NCI-H526 (cell line): Measurements from ENCODE around the gene MT4.
A peak's percentile ranks its signal among the peaks of the same experiment; 100 is the strongest.

Experiments used
- DNase-seq, 2 experiments: peaks; one replicate each; lab custom pipeline; 2025; lab: John Stamatoyannopoulos, UW

Gene MT4

GRCh38 chr16:56604966-56605365 lies 40.1 kb downstream of the MT4 start:
- no peak for DNase-seq

GRCh38 chr16:56605475-56605874 lies 40.6 kb downstream of the MT4 start:
- no peak for DNase-seq

GRCh38 chr16:56606071-56606475 lies 41.2 kb downstream of the MT4 start:
- no peak for DNase-seq

- DNase-seq: no peak
These were observed 41.7 kb downstream of the MT4 start for GRCh38 chr16:56606476-56607108.

GRCh38 chr16:56607109-56607618 lies 42.3 kb downstream of the MT4 start:
- no peak for DNase-seq

- DNase-seq: no peak
These were observed 42.8 kb downstream of the MT4 start for GRCh38 chr16:56607675-56608042.

- DNase-seq: peak; percentile 84 to 95
These were observed 43.4 kb downstream of the MT4 start, which contains the start of gene MT2A for GRCh38 chr16:56608043-56608875. MT2A (plus strand) TSS chr16:56608584; CDS start chr16:56608656, 72 bp downstream.

- DNase-seq: peak in 1 of 2 experiments; percentile 38
These were observed 44.1 kb downstream of the MT4 start for GRCh38 chr16:56608876-56609462.

GRCh38 chr16:56609463-56609921 lies 44.6 kb downstream of the MT4 start:
- DNase-seq: peak in 1 of 2 experiments; percentile 37

- DNase-seq: peak in 1 of 2 experiments; percentile 21
These were observed 45.2 kb downstream of the MT4 start for GRCh38 chr16:56610017-56610608.

- DNase-seq: no peak
These were observed 45.8 kb downstream of the MT4 start for GRCh38 chr16:56610609-56611111.

- no peak for DNase-seq
These were observed 46.5 kb downstream of the MT4 start for GRCh38 chr16:56611281-56611833.

- DNase-seq: no peak
These were observed 48.8 kb downstream of the MT4 start for GRCh38 chr16:56613706-56614105.

GRCh38 chr16:56614549-56614991 lies 49.7 kb downstream of the MT4 start:
- no peak for DNase-seq

- DNase-seq: no peak
These were observed 50.5 kb downstream of the MT4 start for GRCh38 chr16:56615353-56615752.

GRCh38 chr16:56616608-56617211 lies 51.8 kb downstream of the MT4 start:
- DNase-seq: no peak

GRCh38 chr16:56617212-56618085 lies 52.6 kb downstream of the MT4 start:
- DNase-seq: peak in 1 of 2 experiments; percentile 6

GRCh38 chr16:56618138-56618537 lies 53.3 kb downstream of the MT4 start:
- DNase-seq: no peak
